ENCODE data around the gene UPK3BL1.
"Not testable (repeated sequence)": the region's sequence is repeated elsewhere in the genome, so short reads cannot be mapped to it uniquely, and the experiment has no call there.

The UPK3BL1 gene, protein sequence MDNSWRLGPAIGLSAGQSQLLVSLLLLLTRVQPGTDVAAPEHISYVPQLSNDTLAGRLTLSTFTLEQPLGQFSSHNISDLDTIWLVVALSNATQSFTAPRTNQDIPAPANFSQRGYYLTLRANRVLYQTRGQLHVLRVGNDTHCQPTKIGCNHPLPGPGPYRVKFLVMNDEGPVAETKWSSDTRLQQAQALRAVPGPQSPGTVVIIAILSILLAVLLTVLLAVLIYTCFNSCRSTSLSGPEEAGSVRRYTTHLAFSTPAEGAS

DNA sequence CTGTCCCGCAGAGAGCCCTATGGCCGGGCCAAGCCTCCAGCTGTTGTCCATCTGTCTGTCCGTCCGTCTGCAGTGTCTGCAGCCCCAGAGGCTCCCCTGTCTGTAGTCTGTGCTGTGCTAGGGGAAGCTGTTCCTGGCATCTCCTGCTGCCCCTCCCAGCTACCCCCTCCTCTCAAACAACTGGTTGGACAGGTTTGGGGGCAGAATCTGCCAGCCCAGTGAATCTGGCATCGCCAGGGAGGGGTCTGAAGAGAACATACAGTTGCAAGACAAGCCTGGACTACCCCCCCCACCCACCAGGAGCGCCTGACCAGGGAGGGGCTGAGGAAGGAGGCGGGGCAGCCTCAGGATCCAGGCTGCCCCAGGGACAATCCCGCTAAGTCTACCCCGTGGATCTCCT, at the start of gene UPK3BL1:
UPK3BL1 (minus strand) TSS at position 101 of the 400 bp plus-strand sequence; CDS start at position 51, 50 bp downstream.
- FAIRE-seq, result not testable (repeated sequence)

GRCh38 chr7:102690602-102691001, 48.0 kb upstream of the UPK3BL1 start:
- FAIRE-seq, result not testable (repeated sequence)

- not testable (repeated sequence) for FAIRE-seq
Observed at GRCh38 chr7:102689436-102690282, 47.1 kb upstream of the UPK3BL1 start.

DNA sequence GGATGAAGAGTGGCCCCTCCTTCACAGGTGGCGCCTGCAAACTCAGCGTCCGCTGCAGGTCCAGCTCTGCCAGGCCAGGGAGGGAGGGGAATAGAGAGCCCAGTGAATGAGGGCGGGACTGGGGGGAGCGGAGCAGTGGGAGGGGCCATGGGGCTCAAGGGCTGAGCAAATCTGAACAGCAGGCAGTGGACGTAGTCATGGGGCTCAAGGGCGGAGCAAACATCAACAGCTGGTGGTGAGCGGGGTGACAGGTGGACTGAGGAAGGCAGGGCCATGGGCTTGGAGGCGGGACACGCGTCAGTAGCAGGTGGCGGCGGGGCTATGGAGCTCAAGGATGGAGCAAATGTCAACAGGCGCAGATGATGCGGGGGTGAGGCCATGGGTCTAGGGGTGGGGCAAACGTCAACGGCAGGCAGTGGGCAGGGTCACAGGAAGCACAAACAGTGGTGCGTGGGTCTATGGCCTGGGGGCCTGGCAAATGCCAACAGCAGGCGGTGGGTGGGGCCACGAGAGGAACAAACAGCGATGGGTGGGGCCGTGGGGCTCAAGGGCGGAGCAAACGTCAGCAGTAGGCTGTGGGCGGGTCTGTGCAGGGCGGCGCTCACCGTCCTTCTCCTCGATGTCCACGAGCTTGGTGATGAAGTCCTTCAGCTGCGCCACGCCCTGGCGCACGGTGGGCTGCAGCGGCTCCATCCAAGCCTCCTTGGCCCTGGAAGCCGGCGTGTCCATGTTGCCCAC, 45.9 kb upstream of the UPK3BL1 start:
- not testable (repeated sequence) for FAIRE-seq

- FAIRE-seq, result not testable (repeated sequence)
Observed at GRCh38 chr7:102682560-102682959, 40.0 kb upstream of the UPK3BL1 start.

DNA sequence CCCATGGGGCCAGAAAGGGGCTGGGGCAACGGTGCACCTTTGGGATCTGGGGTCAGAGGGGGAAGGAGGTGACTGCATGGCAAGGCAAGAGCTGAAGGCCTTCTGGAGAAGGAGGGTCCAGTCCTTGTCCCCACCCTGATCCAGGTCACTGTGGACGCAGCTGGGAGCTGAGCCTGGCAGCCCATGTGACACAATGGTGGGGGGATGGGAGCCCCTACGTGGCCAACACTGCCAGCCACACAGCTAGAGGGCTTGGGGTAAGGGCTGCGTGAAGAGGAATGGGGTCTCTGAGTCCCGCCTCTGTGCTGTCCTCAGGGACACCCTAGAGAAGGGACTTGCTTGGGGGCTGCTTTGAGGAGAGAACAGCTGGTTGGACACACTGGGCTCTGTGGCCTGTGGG, 38.2 kb upstream of the UPK3BL1 start:
- FAIRE-seq, result not testable (repeated sequence)

GRCh38 chr7:102675545-102675944, 33.0 kb upstream of the UPK3BL1 start:
- FAIRE-seq, result not testable (repeated sequence)

DNA sequence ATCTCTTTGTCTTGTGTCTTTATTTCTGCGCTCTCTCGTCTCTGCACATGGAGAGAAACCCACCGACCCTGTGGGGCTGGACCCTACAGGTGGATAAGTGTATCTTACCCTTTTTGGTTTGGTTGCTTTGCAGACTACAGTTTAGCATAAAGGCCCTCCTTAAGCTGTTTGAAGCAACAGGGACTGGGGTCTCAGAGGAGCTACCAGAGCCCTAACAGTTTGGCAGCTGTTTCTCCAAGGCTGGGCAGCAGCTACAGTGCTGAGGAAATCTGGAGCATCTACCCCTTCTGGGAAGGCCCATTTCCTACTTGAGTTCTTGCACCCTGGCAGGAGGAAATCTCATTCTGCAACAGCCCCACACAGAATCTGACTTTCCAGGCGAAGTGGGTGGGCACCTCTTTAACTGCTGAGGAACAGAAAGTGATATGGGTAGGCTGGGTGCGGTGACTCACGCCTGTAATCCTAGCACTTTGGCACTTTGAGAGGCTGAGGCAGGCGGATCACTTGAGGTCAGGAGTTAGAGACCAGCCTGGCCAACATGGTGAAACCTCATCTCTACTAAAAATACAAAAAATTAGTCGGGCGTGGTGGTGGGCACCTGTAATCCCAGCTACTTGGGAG, 31.0 kb upstream of the UPK3BL1 start:
- FAIRE-seq, result not testable (repeated sequence)

- FAIRE-seq, result not testable (repeated sequence)
Observed at GRCh38 chr7:102671956-102672307, 29.3 kb upstream of the UPK3BL1 start.

DNA sequence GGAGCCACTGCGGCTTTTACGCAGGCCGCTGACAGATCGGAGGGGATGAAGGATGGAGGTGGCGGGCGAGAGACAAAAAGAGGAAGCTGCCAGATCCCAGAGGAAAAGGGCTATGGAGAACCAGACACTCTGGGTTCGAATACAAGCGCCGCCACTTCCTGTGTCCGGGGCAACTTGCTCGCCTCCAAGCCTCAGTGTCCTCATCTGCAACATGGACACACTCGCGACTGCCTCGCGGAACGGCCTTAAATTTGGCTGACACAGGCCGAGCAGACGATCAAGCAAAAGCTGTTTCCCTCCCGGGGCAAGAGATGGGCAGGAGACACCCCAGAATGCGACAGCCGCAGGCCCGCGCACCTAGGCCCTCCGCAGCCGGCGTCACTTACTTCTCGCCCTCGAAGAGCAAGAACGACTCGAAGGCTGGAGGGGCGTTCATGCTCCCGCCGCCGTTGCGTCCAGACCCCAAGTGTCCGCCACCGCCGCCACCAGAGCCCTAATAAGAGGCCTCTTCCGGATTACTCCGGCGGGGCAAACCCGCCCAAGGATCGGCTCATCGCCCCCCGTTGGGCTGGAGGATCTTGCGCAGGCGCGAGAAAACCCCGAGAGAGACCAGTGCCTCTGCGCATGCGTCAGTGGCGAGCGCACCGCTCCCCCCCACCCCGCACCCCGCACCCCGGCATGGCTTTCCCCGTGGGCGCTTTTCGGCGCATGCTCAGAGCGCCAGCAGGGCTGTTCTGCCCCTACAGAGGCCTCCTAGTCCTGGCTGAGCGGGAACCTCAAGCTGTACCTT, 28.8 kb upstream of the UPK3BL1 start, which contains the start of gene POLR2J2:
POLR2J2 (minus strand) TSS at position 498 of the 790 bp plus-strand sequence; CDS start at position 436, 62 bp downstream.
- not testable (repeated sequence) for FAIRE-seq

DNA sequence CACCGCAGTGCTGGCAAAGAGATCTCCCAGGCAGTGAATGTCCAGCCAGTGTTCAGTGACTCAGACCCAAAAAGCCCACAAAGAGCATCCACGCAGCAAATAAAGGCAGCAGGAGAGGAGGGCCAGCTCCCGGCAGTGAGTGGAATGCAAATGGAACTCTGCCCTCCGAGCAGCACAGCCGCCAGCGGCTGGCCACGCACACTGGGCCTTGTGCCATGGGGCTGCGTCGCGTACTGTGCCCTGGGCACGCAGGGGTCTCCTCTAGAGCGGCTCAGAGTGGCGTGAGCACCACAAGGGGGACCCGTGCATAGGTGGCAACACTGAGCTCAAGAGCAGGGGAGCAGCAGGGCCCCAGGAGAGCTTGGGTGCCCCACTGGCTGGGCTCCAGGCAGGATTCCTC, 24.9 kb upstream of the UPK3BL1 start:
- FAIRE-seq, result not testable (repeated sequence)

- FAIRE-seq, result not testable (repeated sequence)
Observed at GRCh38 chr7:102666850-102667249, 24.3 kb upstream of the UPK3BL1 start.

- not testable (repeated sequence) for FAIRE-seq
Observed at GRCh38 chr7:102664765-102665164, 22.2 kb upstream of the UPK3BL1 start.

GRCh38 chr7:102649924-102650323, 7.3 kb upstream of the UPK3BL1 start, which contains the start of gene SPDYE2B:
Gene SPDYE2B (plus strand): TSS chr7:102650319. CDS start chr7:102652349, 2,030 bp downstream.
- FAIRE-seq, result not testable (repeated sequence)

- FAIRE-seq, result not testable (repeated sequence)
Observed at GRCh38 chr7:102647813-102648212, 5.2 kb upstream of the UPK3BL1 start.

GRCh38 chr7:102643404-102643803, 813 bp upstream of the UPK3BL1 start:
- not testable (repeated sequence) for FAIRE-seq

- not testable (repeated sequence) for FAIRE-seq
Observed at GRCh38 chr7:102638848-102639247, 3.7 kb downstream of the UPK3BL1 start.

DNA sequence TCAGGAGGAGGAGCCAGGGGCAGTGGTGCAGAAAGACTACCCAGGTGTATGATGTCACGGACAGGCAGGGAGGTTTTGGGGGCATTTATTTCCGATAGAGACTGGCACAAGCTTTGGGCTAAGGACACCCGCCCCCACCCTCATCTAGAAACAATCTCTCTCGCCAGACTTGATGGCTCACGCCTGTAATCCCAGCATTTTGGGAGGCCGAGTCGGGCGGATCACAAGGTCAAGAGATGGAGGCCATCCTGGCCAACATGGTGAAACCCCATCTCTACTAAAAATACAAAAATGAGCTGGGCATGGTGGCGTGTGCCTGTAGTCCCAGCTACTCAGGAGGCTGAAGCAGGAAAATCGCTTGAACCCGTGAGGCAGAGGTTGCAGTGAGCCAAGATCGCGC, 5.6 kb downstream of the UPK3BL1 start:
- FAIRE-seq, result not testable (repeated sequence)

DNA sequence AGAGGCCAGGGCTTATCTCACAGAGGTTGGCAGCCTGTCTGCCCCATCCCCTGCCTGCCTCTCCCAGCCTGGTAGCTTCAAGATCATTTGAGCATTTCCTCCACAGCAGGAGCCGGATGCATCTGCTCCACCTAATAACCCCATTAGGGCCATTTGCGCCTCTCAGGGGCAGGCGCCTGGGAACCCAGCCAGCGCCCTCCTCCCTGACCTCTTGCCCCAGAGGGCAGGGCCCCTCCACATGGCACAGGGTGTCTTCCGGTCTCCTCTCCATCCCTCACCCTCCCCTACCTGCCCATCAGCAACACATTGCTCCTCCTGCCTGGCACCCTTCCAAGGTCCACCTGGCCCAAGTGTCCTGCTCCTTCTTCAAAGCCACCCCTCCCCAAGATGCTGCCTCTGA, 7.2 kb downstream of the UPK3BL1 start:
- not testable (repeated sequence) for FAIRE-seq

- not testable (repeated sequence) for FAIRE-seq
Observed at GRCh38 chr7:102634299-102634698, 8.3 kb downstream of the UPK3BL1 start.

DNA sequence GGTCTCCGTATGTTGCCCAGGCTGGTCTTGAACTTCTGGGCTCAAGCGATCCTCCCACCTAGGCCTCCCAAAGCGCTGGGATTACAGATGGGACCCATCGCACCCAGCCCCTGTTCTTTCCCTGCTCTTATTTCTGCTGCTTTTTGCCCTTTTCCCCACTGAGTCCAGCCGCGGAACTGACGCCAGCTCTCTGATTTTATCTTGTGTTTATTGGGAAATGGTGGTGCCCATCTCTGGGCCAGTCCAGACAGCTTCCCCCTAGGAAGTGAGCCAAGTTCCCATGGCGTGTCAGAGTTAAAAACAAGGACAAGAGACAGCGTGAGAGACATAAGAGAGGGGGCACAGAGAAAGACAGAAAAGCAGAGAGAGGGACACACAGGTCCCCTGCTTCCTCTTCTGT, 12.0 kb downstream of the UPK3BL1 start:
- FAIRE-seq, result not testable (repeated sequence)
